Right kidney (tissue), 1 donor: ENCODE data around the gene KLHL17.

Experiments
- DNase-seq: peaks from one replicate; pipeline ENCODE4 v3.0.0-alpha.2; 2016

KLHL17 gene

GRCh38 chr1:921011-921837 lies 39.2 kb upstream of the KLHL17 start:
- DNase-seq: peak; percentile 88

GRCh38 chr1:923131-923990 lies 37.0 kb upstream of the KLHL17 start, which contains the start of gene SAMD11:
TSS of gene SAMD11 (plus strand) at chr1:923923. CDS start at chr1:924432, 509 bp downstream.
- DNase-seq: peak; percentile 80

GRCh38 chr1:923991-924655 lies 36.3 kb upstream of the KLHL17 start:
- peak; percentile 66 for DNase-seq

- peak; percentile 74 for DNase-seq
These were observed 35.5 kb upstream of the KLHL17 start for GRCh38 chr1:924656-925560.

- DNase-seq: peak; percentile 62
These were observed 34.6 kb upstream of the KLHL17 start for GRCh38 chr1:925561-926421.

GRCh38 chr1:927234-927633 lies 33.1 kb upstream of the KLHL17 start:
- no peak for DNase-seq

GRCh38 chr1:927748-928147 lies 32.6 kb upstream of the KLHL17 start:
- DNase-seq: no peak

GRCh38 chr1:928825-929661 lies 31.3 kb upstream of the KLHL17 start:
- DNase-seq: peak; percentile 11

GRCh38 chr1:929712-930632 lies 30.4 kb upstream of the KLHL17 start:
- DNase-seq: no peak

GRCh38 chr1:930633-931138 lies 29.7 kb upstream of the KLHL17 start:
- DNase-seq: peak; percentile 8

- no peak for DNase-seq
These were observed 28.8 kb upstream of the KLHL17 start for GRCh38 chr1:931380-932172.

- DNase-seq: peak; percentile 27
These were observed 28.2 kb upstream of the KLHL17 start for GRCh38 chr1:932173-932510.

- peak; percentile 39 for DNase-seq
These were observed 27.4 kb upstream of the KLHL17 start for GRCh38 chr1:932776-933602.

- DNase-seq: peak; percentile 49
These were observed 26.8 kb upstream of the KLHL17 start for GRCh38 chr1:933603-933940.

- DNase-seq: peak; percentile 45
These were observed 25.2 kb upstream of the KLHL17 start for GRCh38 chr1:934991-935750.

GRCh38 chr1:935751-936231 lies 24.6 kb upstream of the KLHL17 start:
- DNase-seq: peak; percentile 46
